HG03521 (cell line): ENCODE measurements around the gene HOXA13.

Experiments
- ATAC-seq: cut with Tn5 transposase; IDR thresholded peaks from one replicate; pipeline ENCODE4 v1.9.1; 2021; ENCODE audit warnings: mild to moderate bottlenecking, moderate library complexity; ENCODE audit not compliant: unreplicated experiment

Gene HOXA13

GRCh38 chr7:27199849-27200760, at the start of gene HOXA13:
HOXA13 (minus strand) TSS chr7:27200091; CDS start chr7:27200077, 14 bp downstream.
- ATAC-seq, result peak; percentile 49

DNA sequence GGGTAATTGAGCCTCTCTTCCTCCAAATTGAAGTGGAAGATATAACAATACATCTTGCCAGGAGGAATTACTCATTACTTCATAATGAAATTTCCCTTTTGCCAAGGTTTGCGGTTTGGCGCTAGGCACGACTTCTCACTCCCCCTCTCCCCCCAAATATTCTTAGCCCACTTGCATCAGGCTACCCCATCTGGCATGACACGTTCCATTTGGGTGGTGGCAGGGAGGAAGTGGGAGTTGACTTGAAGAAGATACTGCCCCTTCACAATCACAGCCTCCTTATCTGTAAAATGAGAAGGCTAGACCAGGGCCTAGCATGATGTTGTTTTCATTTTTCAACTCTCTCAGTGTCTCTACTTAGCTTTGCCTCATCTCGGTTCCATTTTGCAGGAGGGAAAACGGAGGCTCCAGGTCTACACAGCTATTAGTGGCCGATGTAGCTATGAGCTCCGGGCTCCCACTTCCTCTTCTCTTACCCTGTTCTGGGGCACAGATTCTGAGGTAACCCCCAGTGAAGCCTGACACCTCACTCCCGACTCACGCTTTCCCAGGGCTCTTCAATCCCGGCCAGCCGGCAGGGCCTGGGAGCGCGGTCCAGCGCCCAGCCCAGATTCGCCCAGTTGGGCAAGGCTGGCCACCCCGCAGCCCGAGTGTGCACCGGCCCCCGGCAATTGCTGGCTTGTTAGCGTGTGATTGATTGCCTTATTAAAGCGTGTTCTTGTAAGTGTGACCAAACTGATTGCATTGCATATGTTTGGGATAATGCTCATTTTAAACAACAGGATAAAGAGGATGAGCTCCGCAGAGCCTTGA, 49.2 kb upstream of the HOXA13 start:
- ATAC-seq, result no peak

DNA sequence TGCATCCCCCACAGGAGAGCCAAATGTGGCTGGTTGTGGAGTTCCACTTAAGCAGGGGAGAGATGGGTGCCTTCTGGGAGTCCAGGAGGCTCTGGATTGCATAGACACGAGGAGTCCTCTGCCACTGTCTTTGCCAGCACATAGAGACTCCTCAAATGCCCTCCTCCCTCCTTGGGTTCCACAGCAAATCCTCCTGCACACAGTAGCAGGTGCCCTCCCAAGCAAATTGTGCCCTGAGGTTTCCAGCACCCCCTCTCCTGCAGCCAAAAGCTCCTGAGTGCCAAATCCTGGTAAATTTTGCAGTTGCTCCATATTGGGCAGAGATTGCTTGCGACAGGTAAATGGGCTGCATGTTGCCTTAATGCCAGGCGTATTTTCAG, 48.5 kb upstream of the HOXA13 start:
- ATAC-seq, result no peak

- no peak for ATAC-seq
Observed at GRCh38 chr7:27247452-27248426, 47.8 kb upstream of the HOXA13 start.

DNA sequence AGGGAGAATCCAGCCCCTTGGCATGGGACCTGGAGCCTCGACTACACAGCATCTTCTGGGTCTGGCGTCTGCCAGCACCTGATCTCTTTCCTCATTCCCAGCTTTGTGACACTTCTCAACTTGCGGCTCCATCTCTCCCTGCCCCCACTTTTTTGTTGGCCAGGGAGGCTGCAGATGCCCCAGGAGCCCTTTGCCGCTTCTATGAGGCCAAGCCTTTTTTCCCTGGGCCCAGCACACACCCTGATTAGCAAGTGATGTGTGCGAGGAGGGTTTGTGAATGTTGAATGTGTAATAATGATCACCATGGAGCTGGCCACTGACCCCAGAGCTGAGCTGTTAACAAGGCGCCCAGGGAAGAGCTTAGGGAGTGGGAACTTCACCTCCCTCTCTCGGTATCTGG, 47.1 kb upstream of the HOXA13 start:
- ATAC-seq, result no peak

- no peak for ATAC-seq
Observed at GRCh38 chr7:27245798-27246691, 46.2 kb upstream of the HOXA13 start.

- no peak for ATAC-seq
Observed at GRCh38 chr7:27245124-27245797, 45.4 kb upstream of the HOXA13 start.

DNA sequence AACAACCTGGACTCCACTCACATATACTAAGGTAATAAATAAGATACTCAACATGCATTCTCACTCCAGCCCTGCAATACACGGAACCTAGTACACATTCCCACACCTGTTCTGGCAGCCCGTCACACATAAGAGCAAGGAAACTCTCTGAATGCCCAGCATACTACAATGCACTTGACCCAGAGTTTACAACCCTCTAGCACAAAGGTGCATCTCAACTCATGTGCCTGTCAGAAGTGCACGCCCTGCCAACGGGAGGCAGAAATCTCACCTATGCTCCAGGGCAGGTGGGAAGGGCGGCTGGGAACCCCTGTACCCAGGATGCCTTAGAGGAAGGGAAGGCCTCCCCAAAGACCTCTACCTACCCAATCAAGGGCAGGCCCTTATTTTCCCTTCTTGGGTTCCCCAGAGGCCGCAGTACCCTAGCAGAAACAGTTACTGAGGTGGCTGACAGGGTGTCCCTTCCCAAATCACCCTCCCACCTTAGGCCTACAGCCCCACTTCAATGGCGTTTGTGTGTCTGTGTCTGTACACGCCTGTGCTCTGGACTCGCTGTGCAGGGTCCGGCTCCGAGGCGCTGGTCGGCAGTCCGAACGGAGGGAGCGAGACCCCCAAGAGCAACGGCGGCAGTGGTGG, 44.7 kb upstream of the HOXA13 start:
- no peak for ATAC-seq

- no peak for ATAC-seq
Observed at GRCh38 chr7:27243340-27244163, 43.7 kb upstream of the HOXA13 start.

DNA sequence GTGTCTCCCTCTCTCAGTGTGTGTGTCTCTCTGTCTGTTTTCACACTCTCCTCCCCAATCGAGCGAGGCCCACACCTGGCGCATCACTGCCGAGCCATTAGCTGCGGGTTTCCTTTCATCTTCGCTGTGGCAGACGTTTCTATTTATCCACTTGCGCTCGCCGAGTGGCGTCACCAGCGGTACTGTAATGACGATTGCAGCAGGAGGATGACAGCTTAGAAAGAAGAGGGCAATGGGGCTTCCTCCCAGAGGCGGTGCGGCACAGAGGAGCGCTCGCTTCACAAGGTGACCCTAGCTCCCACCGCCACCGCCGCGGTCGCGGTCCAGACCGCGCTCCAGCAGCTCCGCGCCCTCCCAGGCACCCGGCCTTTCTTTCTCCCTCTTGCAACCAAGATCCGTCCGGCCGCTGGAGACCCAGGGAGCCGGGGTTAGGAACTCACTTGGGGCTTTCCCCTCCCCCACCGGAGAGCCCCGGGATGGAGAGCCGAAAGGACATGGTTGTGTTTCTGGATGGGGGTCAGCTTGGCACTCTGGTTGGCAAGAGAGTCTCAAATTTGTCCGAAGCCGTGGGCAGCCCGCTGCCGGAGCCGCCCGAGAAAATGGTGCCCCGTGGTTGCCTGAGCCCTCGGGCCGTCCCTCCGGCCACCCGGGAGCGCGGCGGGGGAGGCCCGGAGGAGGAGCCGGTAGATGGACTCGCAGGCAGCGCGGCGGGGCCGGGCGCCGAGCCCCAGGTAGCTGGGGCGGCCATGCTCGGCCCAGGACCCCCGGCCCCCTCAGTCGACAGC, 42.9 kb upstream of the HOXA13 start, which contains the start of gene EVX1:
Gene EVX1, plus strand, starts transcription at position 248 of the 785 bp plus-strand sequence. Its CDS starts 229 bp downstream, at position 477.
- ATAC-seq, result no peak

DNA sequence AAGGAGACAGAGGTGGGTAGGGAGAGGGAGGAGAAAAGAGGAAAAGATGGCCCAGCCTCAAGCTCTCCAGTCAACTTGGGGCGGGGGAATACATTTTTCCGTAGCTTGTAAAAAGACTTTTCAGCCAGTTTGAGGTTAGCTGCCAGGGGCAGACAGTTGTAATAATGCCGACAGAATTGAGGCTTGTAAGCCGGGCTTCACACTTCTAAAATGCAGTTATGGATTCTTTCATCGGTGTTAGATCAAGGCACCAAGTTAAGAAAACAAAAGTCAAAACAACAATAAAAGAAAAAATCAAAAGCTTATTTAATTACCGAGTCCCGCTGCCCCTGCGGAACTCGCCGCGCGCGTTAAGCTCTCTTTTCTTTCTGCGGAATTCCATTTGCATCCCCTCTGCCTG, 42.3 kb upstream of the HOXA13 start:
- ATAC-seq, result no peak

- no peak for ATAC-seq
Observed at GRCh38 chr7:27241189-27242056, 41.5 kb upstream of the HOXA13 start.

GRCh38 chr7:27240015-27240731, 40.3 kb upstream of the HOXA13 start:
- no peak for ATAC-seq

DNA sequence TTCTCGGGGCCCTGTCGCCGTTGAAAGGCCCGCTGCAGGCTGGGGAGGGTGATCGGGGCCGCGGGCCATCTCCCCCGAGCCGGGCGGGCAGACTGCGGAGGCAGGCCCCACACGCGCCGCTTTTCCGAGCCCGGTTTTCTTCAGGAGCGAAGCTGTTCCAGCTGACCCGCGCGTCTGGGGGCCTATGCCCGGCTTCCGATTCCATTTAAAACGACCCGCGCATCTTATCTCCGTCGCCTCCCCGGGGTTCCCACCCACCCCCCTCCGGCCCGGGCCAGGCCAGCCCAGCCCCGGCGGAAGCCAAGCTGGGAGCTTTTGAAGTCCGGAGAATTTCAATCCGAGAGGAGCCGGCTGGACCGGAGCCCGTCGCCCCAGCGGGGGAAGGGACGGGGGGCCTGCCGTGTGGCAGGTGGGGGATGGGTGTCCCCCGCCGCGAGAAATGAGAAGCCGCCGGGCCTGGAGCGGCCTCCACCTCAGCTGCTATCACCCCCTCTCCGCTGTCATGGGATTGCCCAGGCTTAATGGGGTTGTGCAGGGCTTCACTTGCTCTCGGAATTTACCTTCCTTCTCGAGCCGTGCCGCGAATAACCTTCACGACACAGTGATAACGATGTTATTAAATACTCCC, 39.6 kb upstream of the HOXA13 start:
- no peak for ATAC-seq

GRCh38 chr7:27238979-27239386, 39.1 kb upstream of the HOXA13 start:
- ATAC-seq, result no peak
